Measurements from ENCODE around the gene POLR2L.
A peak's percentile ranks its signal among the peaks of the same experiment; 100 is the strongest.

Gene POLR2L

GRCh38 chr11:842370-843002 lies at the start of gene POLR2L, which contains the start of gene TSPAN4:
TSS of gene POLR2L (minus strand) at chr11:842529. CDS start at chr11:842508, 21 bp downstream.
TSS of gene TSPAN4 (plus strand) at chr11:842852. CDS start at chr11:850305, 7,453 bp downstream.
- peak; percentile 69 for DNase-seq

DNA sequence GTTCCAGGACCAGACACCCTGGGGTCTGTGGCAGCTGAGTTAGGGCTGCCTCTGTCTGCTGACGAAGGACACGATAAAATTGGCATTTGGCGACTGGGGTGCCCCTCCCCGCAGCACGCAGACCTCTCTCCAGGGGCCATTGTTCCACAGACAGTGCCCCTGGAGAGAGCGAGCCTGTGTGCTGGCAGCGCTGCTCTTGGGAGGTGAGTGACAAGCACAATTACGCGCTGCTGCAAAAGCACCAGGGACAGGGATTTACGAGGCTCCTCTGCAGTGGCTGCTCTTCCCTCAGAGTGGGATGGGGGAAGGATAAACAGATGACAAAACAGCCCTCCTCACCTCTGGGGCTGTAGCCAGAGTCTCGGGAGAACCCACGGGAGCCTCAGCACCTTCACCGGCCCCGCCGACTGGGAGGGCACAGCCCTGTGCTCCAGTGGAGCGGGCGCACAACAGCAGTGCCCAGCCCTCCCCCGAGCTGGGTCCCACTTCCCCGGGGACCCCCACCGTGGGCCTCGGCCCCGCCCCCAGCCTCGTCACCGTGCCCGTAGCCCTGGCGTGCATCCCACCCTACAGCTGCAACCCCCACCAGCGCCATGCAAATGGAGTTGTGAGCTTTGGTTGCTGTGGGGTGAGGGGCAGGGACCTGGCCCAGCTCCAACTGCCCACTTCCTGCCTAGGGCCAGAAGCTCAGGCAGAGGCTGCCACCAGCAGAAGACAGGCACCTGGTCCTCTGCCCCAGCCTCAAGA lies 48.6 kb upstream of the POLR2L start:
- no peak for DNase-seq

GRCh38 chr11:889687-890475 lies 47.6 kb upstream of the POLR2L start:
- no peak for DNase-seq

- no peak for DNase-seq
Measured at GRCh38 chr11:889257-889656, 46.9 kb upstream of the POLR2L start.

DNA sequence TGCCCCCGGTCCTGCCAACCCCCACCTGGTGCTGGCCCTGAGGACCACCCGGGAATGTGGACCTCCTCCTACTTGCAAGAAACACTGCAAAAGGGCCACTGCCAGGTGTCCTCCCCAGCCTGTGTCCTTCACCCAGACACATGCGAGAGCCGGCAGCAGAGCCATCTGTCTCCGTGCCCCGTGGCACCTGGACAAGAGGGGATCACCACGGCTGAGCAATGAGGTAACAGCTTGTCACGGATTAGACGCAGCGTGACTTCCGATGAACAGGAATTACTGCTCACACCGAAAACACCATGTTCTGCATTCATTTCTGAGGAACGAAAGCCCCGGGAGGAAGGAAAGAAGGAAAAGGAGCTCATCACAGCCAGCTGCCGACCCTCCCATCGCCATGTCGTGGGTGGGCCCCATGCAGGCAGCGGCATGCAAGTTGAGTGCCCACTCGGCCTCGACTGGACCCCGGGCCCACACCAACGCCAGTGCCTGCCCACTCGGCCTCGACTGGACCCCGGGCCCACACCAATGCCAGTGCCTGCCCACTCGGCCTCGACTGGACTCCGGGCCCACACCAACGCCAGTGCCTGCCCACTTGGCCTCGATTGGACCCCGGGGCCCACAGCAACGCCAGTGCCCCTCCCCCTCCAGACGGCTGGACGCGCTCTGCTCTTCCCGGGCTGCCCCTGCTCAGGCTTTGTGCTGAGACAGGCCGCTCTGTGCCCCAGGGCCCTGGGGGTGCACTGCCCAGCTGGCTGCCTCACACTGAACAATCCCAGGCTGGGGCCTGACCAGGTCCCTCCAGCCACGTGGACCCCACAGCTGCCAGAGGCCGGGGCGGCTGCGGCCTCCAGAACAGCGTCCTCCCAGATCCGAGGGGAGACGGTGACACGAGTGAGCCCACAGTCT lies 46.2 kb upstream of the POLR2L start:
- DNase-seq: no peak

- no peak for DNase-seq
Measured at GRCh38 chr11:887589-887988, 45.3 kb upstream of the POLR2L start.

GRCh38 chr11:886568-886967 lies 44.2 kb upstream of the POLR2L start:
- DNase-seq: no peak

GRCh38 chr11:884578-885070 lies 42.3 kb upstream of the POLR2L start:
- DNase-seq: no peak

DNA sequence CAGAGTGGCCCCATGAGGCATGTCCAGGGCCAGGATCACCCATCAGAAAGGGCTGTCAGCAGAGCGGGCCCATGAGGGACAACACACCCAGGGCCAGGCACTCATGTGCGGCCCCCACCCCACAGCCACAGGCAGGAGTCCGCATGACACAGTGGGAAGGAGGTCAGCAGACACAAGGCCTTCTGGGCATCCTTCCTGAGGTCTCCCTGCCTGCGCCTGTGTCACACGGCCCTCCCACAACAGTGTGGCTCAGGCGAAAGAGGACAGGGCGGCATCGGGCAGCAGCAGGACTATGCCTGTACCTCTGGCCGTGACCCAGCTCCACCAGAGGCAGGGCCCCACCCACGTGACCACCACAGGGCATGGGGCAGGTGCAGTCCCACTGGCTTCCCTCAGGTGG lies 41.2 kb upstream of the POLR2L start:
- no peak for DNase-seq

- DNase-seq: no peak
Measured at GRCh38 chr11:882596-882995, 40.3 kb upstream of the POLR2L start.

DNA sequence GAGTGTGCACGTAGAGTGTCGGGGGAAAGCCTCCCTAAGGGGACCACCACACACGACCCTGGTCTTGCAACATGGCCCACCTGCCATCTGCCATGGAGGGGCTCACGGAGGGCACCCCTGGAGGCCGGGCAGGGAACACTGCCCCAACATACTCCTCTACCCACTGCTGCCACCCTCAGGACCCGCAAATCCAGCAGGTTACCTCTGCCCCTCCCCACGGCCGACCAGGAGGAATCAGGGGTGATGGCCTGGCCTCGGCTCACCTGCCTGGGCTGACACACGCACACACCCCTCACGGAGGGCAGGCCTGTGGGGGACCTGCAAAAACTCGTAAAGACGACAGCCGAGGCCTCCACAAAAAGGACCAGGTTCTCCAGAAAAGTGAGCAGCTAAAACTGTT lies 38.1 kb upstream of the POLR2L start:
- DNase-seq: no peak

GRCh38 chr11:877565-877964 lies 35.2 kb upstream of the POLR2L start:
- DNase-seq: no peak

DNA sequence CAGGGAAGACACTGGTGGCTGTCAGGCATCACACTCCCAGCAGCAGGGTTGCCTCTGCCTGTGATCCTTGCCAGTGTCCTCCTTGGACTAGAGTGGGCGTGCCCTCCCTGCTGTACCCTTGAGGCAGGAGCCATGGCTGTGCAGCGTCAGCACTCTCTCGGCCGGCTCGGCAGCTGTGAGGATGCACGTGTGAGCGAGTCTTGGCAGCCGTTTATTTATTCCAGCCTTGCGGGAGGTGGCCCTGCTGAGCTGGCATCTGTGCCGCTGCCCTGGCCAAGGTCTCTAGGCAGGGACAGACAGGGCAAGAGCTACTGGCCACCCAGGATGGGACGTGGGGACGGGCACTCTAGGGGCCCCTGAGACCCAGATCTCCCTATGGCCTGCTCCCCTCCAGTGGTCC lies 34.2 kb upstream of the POLR2L start:
- DNase-seq: no peak

GRCh38 chr11:875769-876301 lies 33.5 kb upstream of the POLR2L start:
- no peak for DNase-seq

- no peak for DNase-seq
Measured at GRCh38 chr11:875203-875602, 32.9 kb upstream of the POLR2L start.

DNA sequence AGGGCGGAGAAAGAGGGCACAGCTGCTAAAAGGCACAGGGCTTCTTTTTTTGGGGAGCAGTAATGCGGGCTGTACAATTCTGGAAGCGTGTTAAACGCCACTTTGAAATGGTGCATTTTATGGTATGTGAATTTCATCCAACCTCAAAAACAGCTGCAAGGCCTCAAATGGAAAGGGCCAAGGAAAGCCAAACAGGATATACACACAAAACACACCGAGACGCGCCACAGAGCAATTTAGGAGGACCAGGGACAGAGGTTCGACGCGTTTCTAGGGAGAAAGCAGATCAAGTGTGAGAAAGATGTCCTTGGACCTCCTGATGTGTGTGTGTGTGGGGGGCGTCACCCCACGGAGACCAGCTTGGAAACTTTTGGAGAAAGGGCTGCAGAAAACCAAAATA lies 31.4 kb upstream of the POLR2L start:
- DNase-seq: no peak

- DNase-seq: no peak
Measured at GRCh38 chr11:872799-873198, 30.5 kb upstream of the POLR2L start.

- no peak for DNase-seq
Measured at GRCh38 chr11:871472-871871, 29.1 kb upstream of the POLR2L start.

- no peak for DNase-seq
Measured at GRCh38 chr11:870418-870817, 28.1 kb upstream of the POLR2L start.

DNA sequence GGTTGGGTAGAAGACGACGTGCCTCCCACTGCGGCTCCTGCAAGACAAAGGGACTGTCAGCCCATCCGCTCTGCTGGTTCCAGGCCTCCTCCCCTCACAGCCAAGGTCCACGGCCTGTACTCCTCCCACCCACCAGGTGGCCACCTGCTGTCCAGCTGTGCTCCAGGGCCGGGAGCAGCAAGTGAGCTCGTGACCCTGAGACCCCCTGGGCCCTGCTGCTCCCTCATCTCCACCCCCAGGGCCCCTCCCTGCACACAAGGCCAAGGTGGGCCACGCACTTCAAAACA lies 27.7 kb upstream of the POLR2L start:
- DNase-seq: no peak

- DNase-seq: no peak
Measured at GRCh38 chr11:869399-870126, 27.2 kb upstream of the POLR2L start.

- DNase-seq: no peak
Measured at GRCh38 chr11:868802-869201, 26.5 kb upstream of the POLR2L start.

Data from AML-193 (cell line).